ENCODE measurements around the gene CLCN6. TPM values are rescaled to one million over a fixed set of nuclear protein-coding genes. Genes with fewer than 3 reads are reported as not detected.

The CLCN6 gene
- polyA plus RNA-seq, 1 experiment, result 9.0 TPM

DNA sequence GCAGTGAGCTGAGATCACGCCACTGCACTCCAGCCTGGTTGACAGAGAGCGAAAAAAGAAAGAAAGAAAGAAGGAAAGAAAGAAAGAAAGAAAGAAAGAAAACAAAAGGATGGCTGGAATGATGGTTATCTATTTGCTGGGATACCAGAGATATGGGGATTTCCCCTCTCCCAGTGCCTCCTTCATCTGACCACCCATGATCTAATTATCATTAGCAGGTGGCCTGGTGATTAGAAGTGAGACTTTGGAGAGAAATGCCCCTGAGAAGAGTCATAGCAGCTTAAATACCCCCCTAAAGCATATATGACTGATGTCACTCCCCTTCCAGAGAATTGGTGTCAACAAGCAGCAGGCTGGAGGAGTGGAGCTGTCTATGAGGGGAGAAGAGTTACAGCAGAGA, 54.1 kb downstream of the CLCN6 start:
- CTCF ChIA-PET, result no interaction called here
- peaks cover 27% of the 10 kb centered on the region for H3K27me3 ChIP-seq (ENCODE audit: control insufficient read depth, insufficient read depth, low read length)
- no peaks in the 10 kb centered on the region for H3K9me3 ChIP-seq (ENCODE audit: control insufficient read depth, insufficient read depth, low read length)
- TF ChIP-seq, protein P1, sequence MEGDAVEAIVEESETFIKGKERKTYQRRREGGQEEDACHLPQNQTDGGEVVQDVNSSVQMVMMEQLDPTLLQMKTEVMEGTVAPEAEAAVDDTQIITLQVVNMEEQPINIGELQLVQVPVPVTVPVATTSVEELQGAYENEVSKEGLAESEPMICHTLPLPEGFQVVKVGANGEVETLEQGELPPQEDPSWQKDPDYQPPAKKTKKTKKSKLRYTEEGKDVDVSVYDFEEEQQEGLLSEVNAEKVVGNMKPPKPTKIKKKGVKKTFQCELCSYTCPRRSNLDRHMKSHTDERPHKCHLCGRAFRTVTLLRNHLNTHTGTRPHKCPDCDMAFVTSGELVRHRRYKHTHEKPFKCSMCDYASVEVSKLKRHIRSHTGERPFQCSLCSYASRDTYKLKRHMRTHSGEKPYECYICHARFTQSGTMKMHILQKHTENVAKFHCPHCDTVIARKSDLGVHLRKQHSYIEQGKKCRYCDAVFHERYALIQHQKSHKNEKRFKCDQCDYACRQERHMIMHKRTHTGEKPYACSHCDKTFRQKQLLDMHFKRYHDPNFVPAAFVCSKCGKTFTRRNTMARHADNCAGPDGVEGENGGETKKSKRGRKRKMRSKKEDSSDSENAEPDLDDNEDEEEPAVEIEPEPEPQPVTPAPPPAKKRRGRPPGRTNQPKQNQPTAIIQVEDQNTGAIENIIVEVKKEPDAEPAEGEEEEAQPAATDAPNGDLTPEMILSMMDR (IDR thresholded peaks at IDR 0.05; ENCODE audit: low read depth, low read length), result no peak
- H3K4me3 ChIP-seq (ENCODE audit: low read depth, low read length), result no peak overlapping the region
- POLR2A ChIA-PET, result no interaction called here
- DNase-seq (ENCODE audit: low read depth, low spot score), result no peak
- no peak overlapping the region for H3K27ac ChIP-seq (ENCODE audit: low read depth, low read length)

DNA sequence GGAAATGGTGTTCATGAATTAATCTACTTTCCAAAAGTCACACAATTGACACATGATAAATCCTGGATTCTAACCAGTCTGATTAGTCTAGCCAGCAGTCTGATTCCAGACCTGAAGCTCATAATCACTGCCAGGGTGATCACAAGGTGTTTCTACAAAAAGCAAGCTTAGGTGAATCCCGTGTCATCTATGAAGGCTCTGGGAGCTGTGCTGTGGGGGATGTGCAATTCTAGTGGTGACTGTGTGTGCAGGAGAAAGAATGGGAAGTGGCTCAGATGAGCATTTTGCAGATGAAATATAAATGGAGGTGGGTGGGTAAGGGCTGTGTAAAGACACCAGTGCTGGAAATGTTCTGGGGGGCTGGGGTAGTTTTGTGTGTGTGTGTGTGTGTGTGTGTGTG, 54.6 kb downstream of the CLCN6 start:
- Histone ChIP-seq H3K27ac (ENCODE audit: low read depth, low read length) (no peak overlapping the region), H3K27me3 (ENCODE audit: control insufficient read depth, insufficient read depth, low read length) (peaks cover 27% of the 10 kb centered on the region), H3K9me3 (ENCODE audit: control insufficient read depth, insufficient read depth, low read length) (no peaks in the 10 kb centered on the region), H3K4me3 (ENCODE audit: low read depth, low read length) (no peak overlapping the region)
- ChIA-PET CTCF (no interaction called here), POLR2A (no interaction called here)
- TF ChIP-seq, protein P1 (IDR thresholded peaks at IDR 0.05; ENCODE audit: low read depth, low read length), result no peak
- DNase-seq (ENCODE audit: low read depth, low spot score), result no peak

GRCh38 chr1:11862890-11863289, 56.9 kb downstream of the CLCN6 start:
- CTCF ChIA-PET, result interaction anchor here (0.6 kb wide), 1 partner anchor 29 kb away, joined by 3 read pairs; no protein-coding TSS in a partner anchor
- no peak for DNase-seq (ENCODE audit: low read depth, low spot score)
- no peak overlapping the region for H3K4me3 ChIP-seq (ENCODE audit: low read depth, low read length)
- H3K9me3 ChIP-seq (ENCODE audit: control insufficient read depth, insufficient read depth, low read length), result no peaks in the 10 kb centered on the region
- H3K27me3 ChIP-seq (ENCODE audit: control insufficient read depth, insufficient read depth, low read length), result peaks cover 21% of the 10 kb centered on the region
- POLR2A ChIA-PET, result no interaction called here
- TF ChIP-seq, protein P1 (IDR thresholded peaks at IDR 0.05; ENCODE audit: low read depth, low read length), result no peak
- H3K27ac ChIP-seq (ENCODE audit: low read depth, low read length), result no peak overlapping the region

- ChIA-PET POLR2A (interaction anchor here (0.6 kb wide), 1 partner anchor 39 kb away, joined by 4 read pairs; no protein-coding TSS in a partner anchor), CTCF (interaction anchor here (0.6 to 1.4 kb wide), 2 partner anchors 25 to 831 kb away, joined by 5 read pairs; no protein-coding TSS in a partner anchor)
- peaks cover 15% of the 10 kb centered on the region for H3K27me3 ChIP-seq (ENCODE audit: control insufficient read depth, insufficient read depth, low read length)
Measured at GRCh38 chr1:11868331-11868980, 62.5 kb downstream of the CLCN6 start.

DNA sequence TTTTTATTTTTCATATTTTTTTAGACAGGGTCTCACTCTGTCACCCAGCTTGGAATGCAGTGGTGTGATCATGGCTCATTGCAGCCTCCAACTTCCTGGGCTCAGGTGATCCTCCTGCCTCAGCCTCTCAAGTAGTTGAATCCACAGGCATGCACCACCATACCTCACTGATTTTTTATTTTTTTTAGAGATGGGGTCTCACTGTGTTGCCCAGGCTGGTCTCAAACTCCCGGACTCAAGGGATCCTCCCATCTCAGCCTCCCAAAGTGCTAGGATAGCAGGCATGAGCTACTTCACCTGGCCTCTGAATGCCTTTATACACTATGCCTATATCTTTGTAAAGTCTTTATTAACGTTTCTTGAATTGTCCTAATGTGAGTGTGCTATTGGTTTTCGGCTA, 63.1 kb downstream of the CLCN6 start:
- DNase-seq (ENCODE audit: low read depth, low spot score), result no peak
- peaks cover 15% of the 10 kb centered on the region for H3K27me3 ChIP-seq (ENCODE audit: control insufficient read depth, insufficient read depth, low read length)
- H3K9me3 ChIP-seq (ENCODE audit: control insufficient read depth, insufficient read depth, low read length), result no peaks in the 10 kb centered on the region
- CTCF ChIA-PET, result interaction anchor here (1.4 kb wide), 1 partner anchor 25 kb away, joined by 5 read pairs; no protein-coding TSS in a partner anchor
- POLR2A ChIA-PET, result no interaction called here
- H3K4me3 ChIP-seq (ENCODE audit: low read depth, low read length), result no peak overlapping the region
- TF ChIP-seq, protein P1 (IDR thresholded peaks at IDR 0.05; ENCODE audit: low read depth, low read length), result no peak
- H3K27ac ChIP-seq (ENCODE audit: low read depth, low read length), result no peak overlapping the region

More at GRCh38 chr1:11868331-11868980, 62.5 kb downstream of the CLCN6 start:
- H3K4me3 ChIP-seq (ENCODE audit: low read depth, low read length), result no peak overlapping the region
- H3K27ac ChIP-seq (ENCODE audit: low read depth, low read length), result no peak overlapping the region
- TF ChIP-seq, protein P1 (IDR thresholded peaks at IDR 0.05; ENCODE audit: low read depth, low read length), result no peak
- DNase-seq (ENCODE audit: low read depth, low spot score), result no peak
- no peaks in the 10 kb centered on the region for H3K9me3 ChIP-seq (ENCODE audit: control insufficient read depth, insufficient read depth, low read length)
